ENCODE data around the gene STAG3. TPM values are rescaled to one million over a fixed set of nuclear protein-coding genes. Genes with fewer than 3 reads are reported as not detected.

STAG3 gene
- total RNA-seq, 1 donor from 2014 or later: 42.4 TPM

DNA sequence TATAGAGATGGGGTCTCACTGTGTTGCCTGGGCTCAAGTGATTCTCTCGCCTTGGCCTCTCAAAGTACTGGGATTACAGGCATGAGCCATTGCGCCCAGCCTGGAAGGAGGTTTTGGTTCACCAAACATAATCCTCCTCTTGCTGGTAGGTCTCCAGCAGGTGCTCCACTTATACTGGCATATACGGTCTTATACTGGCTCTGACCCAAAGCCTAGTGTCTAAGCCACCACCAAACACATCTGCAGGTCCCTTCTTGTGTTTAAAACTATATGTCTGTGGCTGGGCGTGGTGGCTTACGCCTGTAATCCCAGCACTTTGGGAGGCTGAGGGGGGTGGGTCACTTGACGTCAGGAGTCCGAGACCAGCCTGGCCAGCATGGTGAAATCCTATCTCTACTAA, 45.6 kb upstream of the STAG3 start:
- peaks cover 16% of the 10 kb centered on the region for H3K4me1 Mint-ChIP-seq
- H3K36me3 Mint-ChIP-seq (ENCODE audit: low read depth): no peaks in the 10 kb centered on the region
- no peak overlapping the region for H3K4me3 Mint-ChIP-seq
- ATAC-seq (ENCODE audit: low read depth): no peak
- TF ChIP-seq CTCF (IDR thresholded peaks at IDR 0.05): no peak
- H3K27me3 Mint-ChIP-seq: no peaks in the 10 kb centered on the region
- no peak overlapping the region for H3K27ac Mint-ChIP-seq
- intact Hi-C loops (cut with micrococcal nuclease): loop anchor here (1.0 kb wide), 5 partner anchors 58 to 318 kb away; no protein-coding TSS in a partner anchor
- DNase-seq: no peak
- H3K9me3 Mint-ChIP-seq: no peaks in the 10 kb centered on the region
- ChIA-PET CTCF (interaction anchor here (0.7 to 4.6 kb wide), 22 partner anchors 11 to 318 kb away, joined by 3 to 45 read pairs (median 6); partner anchors contain the start of genes AP4M1, GPC2, LAMTOR4 and MCM7), POLR2A (interaction anchor here (0.6 to 1.8 kb wide), 9 partner anchors 17 to 318 kb away, joined by 3 to 10 read pairs (median 5); partner anchors contain the start of genes LAMTOR4 and PVRIG)

DNA sequence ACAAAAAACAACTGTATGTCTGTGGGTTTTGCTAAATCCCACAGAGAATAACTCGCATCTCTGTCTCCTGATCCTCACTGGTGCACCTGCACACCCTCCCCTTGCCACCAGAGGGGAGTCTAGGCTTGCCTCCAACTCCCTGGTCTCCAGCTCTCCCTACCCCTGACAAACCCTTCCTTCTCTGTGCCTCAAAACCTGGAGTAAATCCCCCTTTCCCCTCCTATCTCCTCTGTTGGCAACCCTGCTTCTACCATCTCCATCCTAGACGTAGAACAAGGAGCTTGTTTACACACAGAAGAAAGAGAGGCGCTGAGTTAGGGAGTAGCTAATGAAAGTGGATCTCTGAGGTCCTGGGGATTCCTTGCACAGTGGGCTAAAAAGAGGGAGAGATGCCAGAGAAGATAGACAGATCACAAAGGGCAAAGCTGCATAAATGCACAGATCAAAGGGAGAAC, 45.0 kb upstream of the STAG3 start:
- ATAC-seq (ENCODE audit: low read depth): peak; percentile 89
- H3K4me1 Mint-ChIP-seq: peaks cover 18% of the 10 kb centered on the region
- no peak overlapping the region for H3K27ac Mint-ChIP-seq
- peak; percentile 92 for TF ChIP-seq CTCF (IDR thresholded peaks at IDR 0.05)
- no peaks in the 10 kb centered on the region for H3K9me3 Mint-ChIP-seq
- no peaks in the 10 kb centered on the region for H3K27me3 Mint-ChIP-seq
- no peak overlapping the region for H3K4me3 Mint-ChIP-seq
- ChIA-PET POLR2A (interaction anchor here (0.6 to 1.8 kb wide), 9 partner anchors 16 to 318 kb away, joined by 3 to 10 read pairs (median 4); partner anchors contain the start of genes LAMTOR4 and PVRIG), CTCF (interaction anchor here (0.6 to 4.6 kb wide), 32 partner anchors 12 to 329 kb away, joined by 3 to 45 read pairs (median 4); partner anchors contain the start of genes AP4M1, GPC2, LAMTOR4 and MCM7)
- intact Hi-C loops (cut with micrococcal nuclease): loop anchor here (1.0 kb wide), 5 partner anchors 58 to 318 kb away; no protein-coding TSS in a partner anchor
- peak; percentile 50 for DNase-seq
- no peaks in the 10 kb centered on the region for H3K36me3 Mint-ChIP-seq (ENCODE audit: low read depth)

GRCh38 chr7:100137851-100138760, 39.6 kb upstream of the STAG3 start:
- TF ChIP-seq CTCF (IDR thresholded peaks at IDR 0.05): no peak
- CTCF ChIA-PET: interaction anchor here (1.4 to 1.6 kb wide), 2 partner anchors 9 to 84 kb away, joined by 3 read pairs; no protein-coding TSS in a partner anchor
- Mint-ChIP-seq H3K4me1 (peaks cover 25% of the 10 kb centered on the region), H3K9me3 (no peaks in the 10 kb centered on the region), H3K4me3 (peak overlapping the region; percentile 32), H3K36me3 (ENCODE audit: low read depth) (no peaks in the 10 kb centered on the region), H3K27me3 (no peaks in the 10 kb centered on the region), H3K27ac (peak overlapping the region; percentile 68)
- DNase-seq (no peak), ATAC-seq (ENCODE audit: low read depth) (peak; percentile 81)
- POLR2A ChIA-PET: interaction anchor here (0.6 to 2.1 kb wide), 9 partner anchors 10 to 344 kb away, joined by 3 to 16 read pairs (median 4); partner anchors contain the start of genes AP4M1, LAMTOR4 and MEPCE
- intact Hi-C loops (cut with micrococcal nuclease): loop anchor here (1.0 to 2.0 kb wide), 2 partner anchors 10 to 21 kb away; partner anchors contain the start of genes LAMTOR4 and TRAPPC14

DNA sequence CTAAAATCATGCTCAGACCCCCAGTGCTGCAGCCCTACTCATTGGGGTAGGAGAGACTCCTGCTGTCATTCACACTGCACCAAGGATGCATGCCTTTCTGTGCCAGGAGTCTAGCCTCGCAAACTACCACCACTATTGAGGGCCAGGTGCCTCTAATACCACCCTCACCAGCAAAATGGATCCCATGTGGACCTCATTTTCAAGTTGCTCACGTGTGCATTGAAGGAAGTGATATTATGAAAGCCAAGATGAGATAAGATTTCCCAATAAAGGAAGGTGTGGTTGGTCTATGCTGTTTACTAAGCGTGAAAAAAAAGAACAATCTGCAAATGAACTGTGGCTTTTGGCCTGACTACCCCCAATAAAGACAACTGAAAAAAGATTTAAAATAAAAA, 36.2 kb upstream of the STAG3 start:
- TF ChIP-seq CTCF (IDR thresholded peaks at IDR 0.05): no peak

More for the DNA sequence above, 36.2 kb upstream of the STAG3 start:
- H3K9me3 Mint-ChIP-seq: no peaks in the 10 kb centered on the region
- POLR2A ChIA-PET: no interaction called here
- intact Hi-C loops (cut with micrococcal nuclease): no loop called here
- ATAC-seq (ENCODE audit: low read depth): no peak
- DNase-seq: no peak
- no peak overlapping the region for H3K4me3 Mint-ChIP-seq
- no peaks in the 10 kb centered on the region for H3K27me3 Mint-ChIP-seq
- H3K36me3 Mint-ChIP-seq (ENCODE audit: low read depth): no peaks in the 10 kb centered on the region
- H3K4me1 Mint-ChIP-seq: peaks cover 25% of the 10 kb centered on the region
- H3K27ac Mint-ChIP-seq: no peak overlapping the region
- CTCF ChIA-PET: interaction anchor here (1.4 kb wide), 1 partner anchor 11 kb away, joined by 3 read pairs; no protein-coding TSS in a partner anchor
